GM21825 (cell line): ENCODE data around the gene DDAH1.

ENCODE experiments used
- ATAC-seq: cut with Tn5 transposase; IDR thresholded peaks from one replicate; pipeline ENCODE4 v1.9.1; 2021; ENCODE audit warnings: mild to moderate bottlenecking, moderate library complexity; ENCODE audit not compliant: unreplicated experiment

DDAH1 gene

GRCh38 chr1:85311818-85312217 lies 153.1 kb downstream of the DDAH1 start:
- ATAC-seq: no peak

GRCh38 chr1:85308833-85309350 lies 156.1 kb downstream of the DDAH1 start:
- no peak for ATAC-seq

GRCh38 chr1:85307987-85308832 lies 156.7 kb downstream of the DDAH1 start:
- ATAC-seq: peak; percentile 95

GRCh38 chr1:85306236-85306635 lies 158.7 kb downstream of the DDAH1 start:
- no peak for ATAC-seq

GRCh38 chr1:85303440-85304162 lies 161.4 kb downstream of the DDAH1 start:
- no peak for ATAC-seq

- no peak for ATAC-seq
Measured at GRCh38 chr1:85300140-85300539, 164.8 kb downstream of the DDAH1 start.

- peak; percentile 95 for ATAC-seq
Measured at GRCh38 chr1:85297855-85298629, 166.9 kb downstream of the DDAH1 start.

GRCh38 chr1:85297538-85297854 lies 167.5 kb downstream of the DDAH1 start:
- ATAC-seq: no peak

GRCh38 chr1:85296980-85297379 lies 168.0 kb downstream of the DDAH1 start:
- ATAC-seq: no peak

- ATAC-seq: no peak
Measured at GRCh38 chr1:85295654-85296053, 169.3 kb downstream of the DDAH1 start.

GRCh38 chr1:85295006-85295431 lies 169.9 kb downstream of the DDAH1 start:
- no peak for ATAC-seq

- ATAC-seq: no peak
Measured at GRCh38 chr1:85290826-85291225, 174.1 kb downstream of the DDAH1 start.

- ATAC-seq: no peak
Measured at GRCh38 chr1:85289848-85290335, 175.1 kb downstream of the DDAH1 start.

- no peak for ATAC-seq
Measured at GRCh38 chr1:85289207-85289847, 175.6 kb downstream of the DDAH1 start.

GRCh38 chr1:85284202-85284601 lies 180.8 kb downstream of the DDAH1 start:
- ATAC-seq: no peak

- ATAC-seq: no peak
Measured at GRCh38 chr1:85283475-85284199, 181.3 kb downstream of the DDAH1 start.

GRCh38 chr1:85282424-85282823 lies 182.5 kb downstream of the DDAH1 start:
- no peak for ATAC-seq

- ATAC-seq: no peak
Measured at GRCh38 chr1:85280636-85281035, 184.3 kb downstream of the DDAH1 start.

- ATAC-seq: no peak
Measured at GRCh38 chr1:85279458-85280080, 185.4 kb downstream of the DDAH1 start.
